GM12878 (cell line): ENCODE measurements around the gene SLC39A11.

ENCODE experiments used
- ATF7 ChIP-seq: fragments of 450-650 bp; IDR thresholded peaks from 2 replicates; pipeline ENCODE4 v1.6.1; 2016; ENCODE audit warnings: low read depth, mild to moderate bottlenecking
- BHLHE40 ChIP-seq, 2 experiments: fragments of 450-650 bp in 1 of 2; IDR thresholded peaks; 2 replicates each; pipeline ENCODE4 v1.6.1; 2011 to 2017; ENCODE audit warnings: low read depth in 2 of 2, borderline replicate concordance in 1 of 2, improper control_type of control experiment in 1 of 2, low read length in 1 of 2, mild to moderate bottlenecking in 1 of 2
- CREB1 ChIP-seq: IDR thresholded peaks from 2 replicates; pipeline ENCODE4 v1.6.1; 2012; ENCODE audit warnings: low read depth, mild to moderate bottlenecking, inconsistent platforms
- KDM1A ChIP-seq: fragments of 200-600 bp; sonication (generic); IDR thresholded peaks from 2 replicates; pipeline ENCODE4 v1.6.1; 2016; ENCODE audit warnings: borderline replicate concordance
- MYC ChIP-seq: IDR thresholded peaks from 2 replicates; pipeline ENCODE4 v1.6.1; 2011; ENCODE audit warnings: mild to moderate bottlenecking, low read length, moderate library complexity, inconsistent platforms; ENCODE audit not compliant: insufficient read depth, insufficient replicate concordance, insufficient read length, severe bottlenecking
- RAD21 ChIP-seq: IDR thresholded peaks from 2 replicates; pipeline ENCODE4 v1.6.1; 2011; ENCODE audit warnings: mild to moderate bottlenecking, low read depth, low read length, moderate library complexity; ENCODE audit not compliant: insufficient read depth
- SIN3A ChIP-seq: IDR thresholded peaks from 2 replicates; pipeline ENCODE4 v1.6.1; 2012; ENCODE audit warnings: low read depth, low read length, improper control_type of control experiment
- SMAD5 ChIP-seq: IDR thresholded peaks from 2 replicates; pipeline ENCODE4 v1.6.1; 2016; ENCODE audit warnings: antibody characterized with exemption, low read depth
- SRF ChIP-seq, 2 experiments: IDR thresholded peaks; 2 replicates each; pipeline ENCODE4 v1.6.1; 2011; ENCODE audit warnings: low read depth in 2 of 2, low read length in 2 of 2, mild to moderate bottlenecking in 1 of 2, moderate library complexity in 1 of 2
- TF ChIP-seq, protein P1 (sequence below): IDR thresholded peaks from 2 replicates; pipeline ENCODE4 v1.6.1; 2012; ENCODE audit warnings: low read depth, low read length, improper control_type of control experiment
- TF ChIP-seq, protein P2 (sequence below): IDR thresholded peaks from 2 replicates; pipeline ENCODE4 v1.6.1; 2011; ENCODE audit warnings: low read depth, low read length, improper control_type of control experiment, borderline replicate concordance

DNA sequence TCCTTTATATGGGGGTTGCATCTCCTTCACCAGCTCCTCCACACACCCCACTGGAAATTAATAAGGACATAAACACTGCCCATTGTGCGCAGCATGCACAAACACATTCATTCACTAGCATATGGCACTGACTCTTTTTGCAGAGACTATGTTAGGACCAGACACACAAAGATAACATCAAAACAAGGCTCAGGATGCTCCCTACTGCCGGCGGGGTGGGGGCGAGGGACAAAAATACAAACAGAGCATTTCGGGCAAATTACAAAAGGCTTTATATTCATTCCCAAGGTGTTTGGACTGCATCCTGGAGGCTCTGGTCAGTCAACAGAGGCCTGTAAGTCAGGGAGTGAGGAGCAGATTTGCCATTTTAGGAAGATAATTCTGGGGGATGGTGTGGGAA lies 299.7 kb downstream of the SLC39A11 start:
- no peak for TF ChIP-seq CREB1
- no peak for TF ChIP-seq SMAD5
- TF ChIP-seq RAD21: no peak
- TF ChIP-seq SIN3A: no peak
- no peak for TF ChIP-seq BHLHE40 (IDR thresholded peaks at IDR 0.05; ENCODE audit: borderline replicate concordance in 1 of 2, low read depth in 2 of 2, low read length in 1 of 2)
- TF ChIP-seq, protein P1, sequence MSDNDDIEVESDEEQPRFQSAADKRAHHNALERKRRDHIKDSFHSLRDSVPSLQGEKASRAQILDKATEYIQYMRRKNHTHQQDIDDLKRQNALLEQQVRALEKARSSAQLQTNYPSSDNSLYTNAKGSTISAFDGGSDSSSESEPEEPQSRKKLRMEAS: no peak
- TF ChIP-seq KDM1A: no peak
- no peak for TF ChIP-seq MYC
- TF ChIP-seq, protein P2, sequence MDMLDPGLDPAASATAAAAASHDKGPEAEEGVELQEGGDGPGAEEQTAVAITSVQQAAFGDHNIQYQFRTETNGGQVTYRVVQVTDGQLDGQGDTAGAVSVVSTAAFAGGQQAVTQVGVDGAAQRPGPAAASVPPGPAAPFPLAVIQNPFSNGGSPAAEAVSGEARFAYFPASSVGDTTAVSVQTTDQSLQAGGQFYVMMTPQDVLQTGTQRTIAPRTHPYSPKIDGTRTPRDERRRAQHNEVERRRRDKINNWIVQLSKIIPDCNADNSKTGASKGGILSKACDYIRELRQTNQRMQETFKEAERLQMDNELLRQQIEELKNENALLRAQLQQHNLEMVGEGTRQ: no peak
- no peak for TF ChIP-seq SRF (IDR thresholded peaks at IDR 0.05; ENCODE audit: low read depth in 2 of 2, low read length in 2 of 2)
- TF ChIP-seq ATF7: no peak
